Uterus (tissue), 2 donors: ENCODE results near the gene BICD1.

ENCODE experiments used
- CTCF ChIP-seq, 4 experiments: fragments of 200-600 bp in 2 of 4; fragments of 450-650 bp in 2 of 4; sonication (generic) in 2 of 4; IDR thresholded peaks; one replicate each; pipeline ENCODE4 v1.5.1; 2016 to 2019; ENCODE audit warnings: antibody characterized with exemption in 4 of 4, mild to moderate bottlenecking in 2 of 4, moderate library complexity in 1 of 4
- POLR2A ChIP-seq, 2 donors: fragments of 450-650 bp; IDR thresholded peaks; one replicate each; pipeline ENCODE4 v1.6.1; 2016; ENCODE audit warnings: antibody characterized with exemption in 2 of 2, mild to moderate bottlenecking in 1 of 2, moderate library complexity in 1 of 2

- TF ChIP-seq CTCF (IDR thresholded peaks at IDR 0.05) = no peak
- TF ChIP-seq POLR2A (IDR thresholded peaks at IDR 0.05) = no peak
These were observed 13.8 kb downstream of the BICD1 start for GRCh38 chr12:32120419-32120818.
